ENCODE data around the gene IFITM5. TPM values are rescaled to one million over a fixed set of nuclear protein-coding genes. Genes with fewer than 3 reads are reported as not detected.

Gene IFITM5
- polyA plus RNA-seq, 3 donors, result not detected

DNA sequence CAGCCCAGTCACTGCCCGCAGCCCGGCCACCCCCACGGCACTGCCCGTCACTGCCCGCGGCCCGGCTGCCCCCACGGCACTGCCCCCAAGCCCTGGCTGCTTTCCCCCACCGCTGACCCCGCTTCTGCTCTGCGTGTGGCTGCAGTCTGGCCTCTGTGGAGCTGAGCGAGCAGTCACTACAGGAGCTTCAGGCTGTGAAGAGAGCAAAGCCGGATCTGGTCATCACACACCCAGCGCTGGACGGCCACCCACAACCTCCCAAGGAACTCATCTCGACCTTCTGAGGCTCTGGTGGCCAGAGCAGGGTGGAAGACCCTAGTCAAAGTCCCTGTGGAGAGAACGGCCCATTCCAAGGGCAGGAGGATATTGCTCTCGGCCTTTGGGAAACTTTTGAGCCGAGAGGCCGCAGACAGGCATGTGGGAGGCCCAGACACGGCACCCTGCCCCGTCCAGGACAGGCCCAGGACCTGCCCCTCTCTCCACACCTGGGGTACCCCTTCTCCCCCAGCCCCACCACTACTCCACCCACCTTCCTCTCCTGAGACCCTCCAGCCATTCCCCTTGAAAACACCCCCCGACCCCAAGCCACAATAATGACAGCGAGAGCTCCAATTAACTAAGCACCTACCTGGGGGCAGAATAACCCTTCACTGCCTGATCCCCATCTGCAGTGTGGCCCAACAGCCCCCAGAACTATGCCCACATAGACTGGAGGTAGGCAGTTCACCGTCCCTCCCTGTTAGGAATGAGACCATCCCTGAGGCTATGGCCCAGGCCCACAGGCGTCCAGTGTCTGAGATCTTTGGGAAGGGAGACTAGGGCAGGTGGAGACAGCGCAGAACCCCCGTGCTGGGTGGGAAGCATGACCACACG, 14.1 kb downstream of the IFITM5 start:
- no peak for DNase-seq (ENCODE audit: low read depth in 3 of 3, low spot score in 2 of 3)

GRCh38 chr11:284105-285020, 15.0 kb downstream of the IFITM5 start:
- no peak for DNase-seq (ENCODE audit: low read depth in 3 of 3, low spot score in 2 of 3)

- no peak for DNase-seq (ENCODE audit: low read depth in 3 of 3, low spot score in 2 of 3)
Observed at GRCh38 chr11:283405-284104, 15.8 kb downstream of the IFITM5 start.

DNA sequence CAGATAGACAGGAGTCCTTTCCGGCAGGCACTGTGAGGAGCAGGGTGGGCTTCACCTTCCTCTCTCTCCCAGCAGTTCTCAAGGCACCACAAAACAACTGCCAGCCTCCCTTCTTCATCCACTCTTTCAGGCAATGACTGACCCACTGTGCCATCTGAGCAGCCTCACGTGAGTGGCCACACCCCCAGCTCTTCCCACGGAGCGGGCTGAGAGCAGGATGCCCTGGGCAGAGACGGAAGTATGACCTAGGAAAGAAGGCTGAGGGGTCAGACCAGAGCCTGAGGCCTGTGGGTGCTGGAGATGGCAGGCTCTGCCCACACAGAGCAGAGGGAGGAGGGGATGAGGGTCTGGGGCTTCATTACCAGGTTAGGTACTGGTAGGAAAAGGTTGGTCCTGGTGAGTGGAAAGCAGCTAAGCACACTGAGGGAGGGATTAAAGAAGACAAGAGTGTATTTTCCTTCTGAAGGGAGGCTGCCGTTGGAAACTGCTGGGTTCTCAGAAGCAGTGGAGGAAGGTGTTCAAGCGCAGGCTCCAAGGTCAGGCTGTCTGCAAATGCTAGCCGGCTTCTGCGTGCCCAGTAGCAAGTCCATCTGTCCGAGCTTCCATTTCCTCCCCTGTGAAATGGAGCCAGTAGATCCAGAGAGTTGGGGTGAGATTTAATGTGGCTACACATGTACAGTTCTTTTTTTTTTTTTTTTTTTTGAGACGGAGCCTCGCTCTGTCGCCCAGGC, 16.5 kb downstream of the IFITM5 start:
- no peak for DNase-seq (ENCODE audit: low read depth in 3 of 3, low spot score in 2 of 3)

- no peak for DNase-seq (ENCODE audit: low read depth in 3 of 3, low spot score in 2 of 3)
Observed at GRCh38 chr11:282171-282570, 17.2 kb downstream of the IFITM5 start.

DNA sequence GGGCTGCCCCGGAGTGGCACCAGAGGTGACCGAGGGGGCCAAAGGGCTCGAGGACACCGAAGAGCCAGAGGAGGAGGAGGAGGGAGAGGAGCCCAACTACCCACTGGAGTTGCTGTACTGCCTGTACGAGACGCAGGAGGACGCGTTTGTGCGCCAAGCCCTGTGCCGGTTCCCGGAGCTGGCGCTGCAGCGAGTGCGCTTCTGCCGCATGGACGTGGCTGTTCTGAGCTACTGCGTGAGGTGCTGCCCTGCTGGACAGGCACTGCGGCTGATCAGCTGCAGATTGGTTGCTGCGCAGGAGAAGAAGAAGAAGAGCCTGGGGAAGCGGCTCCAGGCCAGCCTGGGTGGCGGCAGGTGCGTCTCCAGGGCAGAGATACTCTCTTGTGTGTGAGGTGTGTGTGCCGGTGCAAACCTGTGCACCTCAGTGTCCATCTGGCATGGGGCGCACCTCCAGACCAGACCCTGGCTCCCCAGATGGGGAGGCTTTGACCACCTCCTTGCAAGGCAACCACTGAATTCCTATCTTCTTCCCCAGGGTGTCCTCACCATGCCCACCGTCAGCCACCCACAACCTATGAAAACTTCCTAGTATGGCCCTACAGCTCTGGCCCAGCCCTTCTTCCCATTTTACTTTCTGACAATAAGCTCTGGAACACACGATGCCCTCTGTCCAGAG, 17.7 kb downstream of the IFITM5 start:
- DNase-seq (ENCODE audit: low read depth in 3 of 3, low spot score in 2 of 3), result no peak

DNA sequence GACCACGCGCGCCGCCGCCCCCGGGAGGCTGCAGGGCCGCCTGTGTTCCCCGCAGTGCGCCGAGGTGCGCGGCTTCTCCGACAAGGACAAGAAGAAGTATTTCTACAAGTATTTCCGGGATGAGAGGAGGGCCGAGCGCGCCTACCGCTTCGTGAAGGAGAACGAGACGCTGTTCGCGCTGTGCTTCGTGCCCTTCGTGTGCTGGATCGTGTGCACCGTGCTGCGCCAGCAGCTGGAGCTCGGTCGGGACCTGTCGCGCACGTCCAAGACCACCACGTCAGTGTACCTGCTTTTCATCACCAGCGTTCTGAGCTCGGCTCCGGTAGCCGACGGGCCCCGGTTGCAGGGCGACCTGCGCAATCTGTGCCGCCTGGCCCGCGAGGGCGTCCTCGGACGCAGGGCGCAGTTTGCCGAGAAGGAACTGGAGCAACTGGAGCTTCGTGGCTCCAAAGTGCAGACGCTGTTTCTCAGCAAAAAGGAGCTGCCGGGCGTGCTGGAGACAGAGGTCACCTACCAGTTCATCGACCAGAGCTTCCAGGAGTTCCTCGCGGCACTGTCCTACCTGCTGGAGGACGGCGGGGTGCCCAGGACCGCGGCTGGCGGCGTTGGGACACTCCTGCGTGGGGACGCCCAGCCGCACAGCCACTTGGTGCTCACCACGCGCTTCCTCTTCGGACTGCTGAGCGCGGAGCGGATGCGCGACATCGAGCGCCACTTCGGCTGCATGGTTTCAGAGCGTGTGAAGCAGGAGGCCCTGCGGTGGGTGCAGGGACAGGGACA, 18.4 kb downstream of the IFITM5 start:
- no peak for DNase-seq (ENCODE audit: low read depth in 3 of 3, low spot score in 2 of 3)

DNA sequence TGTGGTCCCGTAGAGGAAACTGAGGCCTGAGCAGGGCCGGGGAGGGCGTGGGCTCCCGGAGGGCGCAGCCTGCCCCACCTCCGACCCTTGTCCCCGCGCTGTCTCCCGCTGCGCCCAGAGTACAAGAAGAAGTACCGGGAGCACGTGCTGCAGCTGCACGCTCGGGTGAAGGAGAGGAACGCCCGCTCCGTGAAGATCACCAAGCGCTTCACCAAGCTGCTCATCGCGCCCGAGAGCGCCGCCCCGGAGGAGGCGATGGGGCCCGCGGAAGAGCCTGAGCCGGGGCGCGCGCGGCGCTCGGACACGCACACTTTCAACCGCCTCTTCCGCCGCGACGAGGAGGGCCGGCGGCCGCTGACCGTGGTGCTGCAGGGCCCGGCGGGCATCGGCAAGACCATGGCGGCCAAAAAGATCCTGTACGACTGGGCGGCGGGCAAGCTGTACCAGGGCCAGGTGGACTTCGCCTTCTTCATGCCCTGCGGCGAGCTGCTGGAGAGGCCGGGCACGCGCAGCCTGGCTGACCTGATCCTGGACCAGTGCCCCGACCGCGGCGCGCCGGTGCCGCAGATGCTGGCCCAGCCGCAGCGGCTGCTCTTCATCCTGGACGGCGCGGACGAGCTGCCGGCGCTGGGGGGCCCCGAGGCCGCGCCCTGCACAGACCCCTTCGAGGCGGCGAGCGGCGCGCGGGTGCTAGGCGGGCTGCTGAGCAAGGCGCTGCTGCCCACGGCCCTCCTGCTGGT, 19.2 kb downstream of the IFITM5 start:
- no peak for DNase-seq (ENCODE audit: low read depth in 3 of 3, low spot score in 2 of 3)

DNA sequence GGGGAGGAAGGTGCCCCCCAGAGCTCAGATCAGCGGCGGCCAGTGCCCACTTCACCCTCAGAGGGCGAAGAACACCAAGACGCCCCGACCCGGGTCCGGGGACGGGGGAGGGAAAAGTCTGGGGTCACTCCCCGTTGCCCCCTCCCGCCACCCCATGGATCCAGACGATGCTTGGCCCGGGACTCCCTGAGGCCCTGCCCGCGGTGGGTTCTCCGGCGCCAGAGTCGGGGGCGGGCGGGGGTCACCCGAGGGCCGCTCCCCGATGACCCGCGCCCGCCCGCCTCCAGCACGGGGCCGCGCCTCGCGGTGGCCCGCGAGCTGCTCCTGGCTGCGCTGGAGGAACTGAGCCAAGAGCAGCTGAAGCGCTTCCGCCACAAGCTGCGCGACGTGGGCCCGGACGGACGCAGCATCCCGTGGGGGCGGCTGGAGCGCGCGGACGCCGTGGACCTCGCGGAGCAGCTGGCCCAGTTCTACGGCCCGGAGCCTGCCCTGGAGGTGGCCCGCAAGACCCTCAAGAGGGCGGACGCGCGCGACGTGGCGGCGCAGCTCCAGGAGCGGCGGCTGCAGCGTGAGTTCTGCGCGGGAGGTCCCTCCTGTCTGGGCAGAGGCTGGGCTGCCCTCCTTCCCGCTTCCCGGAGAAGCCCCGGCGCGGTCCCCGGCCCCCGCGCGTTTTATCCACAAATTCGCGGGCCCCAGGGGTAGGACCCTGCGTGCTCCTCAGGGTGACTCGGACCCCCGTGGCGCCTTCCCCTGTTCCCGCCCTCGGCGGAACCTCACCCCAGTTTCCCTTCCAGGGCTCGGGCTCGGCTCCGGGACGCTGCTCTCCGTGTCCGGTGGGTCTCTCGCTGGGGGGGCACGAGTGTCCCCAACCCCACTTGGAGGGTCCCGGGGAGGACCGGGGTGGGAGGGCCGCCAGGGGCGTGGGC, 20.0 kb downstream of the IFITM5 start:
- no peak for DNase-seq (ENCODE audit: low read depth in 3 of 3, low spot score in 2 of 3)

DNA sequence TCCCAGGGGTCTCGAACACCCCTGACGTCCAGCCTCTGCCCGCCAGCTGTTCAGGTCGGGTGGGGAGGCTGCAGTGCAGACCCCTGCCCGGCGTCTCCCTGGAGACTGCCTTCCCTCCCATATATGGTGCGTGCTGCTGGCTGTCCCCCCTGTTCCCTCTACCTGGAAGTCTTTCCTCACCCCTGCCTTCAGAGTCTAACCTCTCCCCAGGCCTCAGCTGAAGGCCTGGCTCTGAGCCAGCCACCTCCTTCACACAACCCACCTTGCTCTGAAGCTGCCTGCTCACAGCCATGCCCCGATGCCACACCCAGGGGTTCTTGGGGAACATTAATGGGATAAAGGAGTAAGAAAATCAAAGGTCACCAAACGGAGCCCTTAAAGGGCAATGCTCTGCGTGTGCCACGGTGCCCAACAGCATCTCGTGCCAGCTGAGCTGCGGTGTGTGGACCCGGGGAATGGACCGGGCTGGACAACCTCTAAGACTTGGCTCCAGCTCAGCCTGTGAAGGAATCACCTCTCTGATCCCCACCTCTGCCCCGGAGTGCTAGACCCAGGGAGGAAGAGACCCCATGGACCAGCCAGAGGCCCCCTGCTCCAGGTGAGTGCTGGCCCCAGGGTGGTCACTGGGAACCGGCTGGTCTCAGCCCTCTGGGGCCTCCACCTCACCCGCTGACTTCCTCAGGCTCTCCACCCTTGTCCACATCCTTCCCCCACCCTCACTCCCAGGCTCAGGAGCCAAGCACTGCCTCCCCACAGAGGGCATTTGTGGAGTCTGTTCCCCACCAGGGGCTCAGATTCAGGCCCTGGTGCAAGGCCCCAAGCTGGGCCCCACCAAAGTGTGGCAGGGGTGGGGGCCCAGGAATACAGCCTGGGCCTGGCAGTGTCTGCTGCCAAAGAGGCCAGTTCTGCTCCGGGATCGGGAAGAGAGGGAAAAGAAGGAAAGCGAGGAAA, 21.1 kb downstream of the IFITM5 start, which contains the start of gene NLRP6:
TSS of gene NLRP6 (plus strand) at position 407 of the 951 bp plus-strand sequence. CDS start at position 570, 163 bp downstream.
- DNase-seq (ENCODE audit: low read depth in 3 of 3, low spot score in 2 of 3), result no peak

- DNase-seq (ENCODE audit: low read depth in 3 of 3, low spot score in 2 of 3), result no peak
Observed at GRCh38 chr11:276219-276618, 23.1 kb downstream of the IFITM5 start.

DNA sequence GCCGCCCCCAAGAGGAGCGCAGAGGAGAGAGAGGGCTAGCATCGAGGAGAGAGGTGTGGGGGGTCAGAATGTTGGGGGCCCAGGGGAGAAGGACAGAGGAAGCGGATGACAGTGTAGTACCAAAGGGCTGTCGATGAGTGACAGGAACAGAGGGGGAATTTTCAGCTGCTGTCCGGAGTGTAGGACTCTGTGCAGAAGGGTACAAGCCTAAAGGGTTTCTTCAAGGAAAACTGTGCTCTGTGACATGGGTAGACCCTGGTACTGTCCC, 26.5 kb downstream of the IFITM5 start:
- DNase-seq (ENCODE audit: low read depth in 3 of 3, low spot score in 2 of 3), result no peak

DNA sequence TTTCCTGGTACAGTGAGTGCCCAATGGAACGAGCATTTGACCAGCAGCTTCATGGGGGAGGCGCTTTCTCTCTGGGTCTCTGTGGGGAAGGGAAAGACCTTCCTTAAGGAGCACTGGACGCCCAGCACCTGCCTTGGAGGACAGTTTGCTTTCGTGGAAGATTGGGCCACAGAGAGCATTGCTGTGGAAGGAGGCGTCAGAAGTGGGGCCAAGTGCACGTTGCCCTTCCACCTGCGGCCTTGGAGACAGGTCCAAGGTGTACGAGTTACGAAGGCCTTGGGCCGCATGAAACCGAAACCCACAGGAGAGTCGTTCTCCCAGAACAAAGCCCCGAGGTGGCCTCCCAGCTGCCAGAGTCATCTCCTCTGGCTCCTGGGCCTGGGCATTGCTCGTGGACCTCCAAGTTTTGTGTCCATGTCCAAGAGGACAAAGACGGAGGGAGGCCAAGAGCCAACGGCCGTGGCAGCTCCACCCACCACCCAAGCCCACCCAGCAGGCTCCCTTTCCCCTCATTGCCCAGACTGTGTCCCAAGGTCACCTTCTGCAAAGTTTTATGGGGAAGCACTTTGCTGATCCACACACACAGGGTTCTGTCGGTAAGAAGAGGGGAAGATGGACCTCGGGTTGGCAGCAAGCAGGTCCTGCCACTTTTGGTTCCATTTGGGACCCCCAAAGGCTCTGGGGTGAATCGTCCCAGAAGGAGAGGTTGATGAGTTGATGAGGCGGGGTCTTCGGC, 27.0 kb downstream of the IFITM5 start:
- DNase-seq (ENCODE audit: low read depth in 3 of 3, low spot score in 2 of 3), result no peak

- no peak for DNase-seq (ENCODE audit: low read depth in 3 of 3, low spot score in 2 of 3)
Observed at GRCh38 chr11:271319-271715, 28.0 kb downstream of the IFITM5 start.

- DNase-seq (ENCODE audit: low read depth in 3 of 3, low spot score in 2 of 3), result no peak
Observed at GRCh38 chr11:270451-271318, 28.6 kb downstream of the IFITM5 start.

All from right renal cortex interstitium (tissue), 3 donors.